ENCODE measurements around the gene TGFBRAP1. TPM values are rescaled to one million over a fixed set of nuclear protein-coding genes. Genes with fewer than 3 reads are reported as not detected.

TGFBRAP1 gene
- polyA plus RNA-seq, 1 experiment: 7.9 TPM

DNA sequence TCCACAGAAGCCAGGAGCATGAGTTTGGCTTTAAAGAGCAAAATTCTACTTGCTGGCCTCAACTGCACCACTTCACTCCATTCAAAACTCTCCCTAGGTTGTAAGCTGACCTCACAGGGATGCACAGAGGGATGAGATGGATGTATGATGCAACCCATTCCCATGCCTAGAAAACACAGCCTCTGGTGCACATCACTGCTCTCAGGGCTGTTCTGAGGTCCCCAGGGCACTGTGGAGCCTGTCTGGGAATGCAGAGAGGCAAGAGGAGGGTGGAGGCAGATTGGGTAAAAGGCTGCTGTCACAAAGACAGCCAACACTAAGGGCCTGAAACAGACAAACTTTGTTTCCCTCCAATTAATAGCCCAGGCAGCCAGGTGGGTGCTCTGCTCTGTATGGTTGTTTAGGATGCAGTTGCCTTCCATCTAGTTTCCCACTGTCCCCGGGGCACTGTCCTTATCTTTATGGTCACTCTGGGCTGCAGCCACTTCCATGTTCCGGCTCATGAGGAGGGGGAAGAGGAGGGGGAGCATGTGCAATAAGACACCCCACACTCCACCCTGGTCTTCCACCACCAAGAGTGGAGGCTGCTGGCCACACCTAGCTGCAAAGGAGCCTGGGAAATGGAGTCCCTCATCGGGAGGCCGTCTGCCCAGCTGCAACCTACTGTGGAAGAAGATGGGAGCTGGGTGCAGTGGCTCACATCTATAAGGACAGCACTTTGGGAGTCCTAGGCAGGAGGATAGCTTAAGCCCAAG is 81.0 kb downstream of the TGFBRAP1 start:
- Histone ChIP-seq H3K9me3 (ENCODE audit: control insufficient read depth, insufficient read depth, low read length) (peaks cover 9% of the 10 kb centered on the region), H3K4me3 (ENCODE audit: low read depth, low read length) (no peak overlapping the region), H3K27ac (ENCODE audit: low read depth, low read length) (no peak overlapping the region), H3K27me3 (ENCODE audit: control insufficient read depth, insufficient read depth, low read length) (peaks cover 16% of the 10 kb centered on the region)
- TF ChIP-seq, protein P1, sequence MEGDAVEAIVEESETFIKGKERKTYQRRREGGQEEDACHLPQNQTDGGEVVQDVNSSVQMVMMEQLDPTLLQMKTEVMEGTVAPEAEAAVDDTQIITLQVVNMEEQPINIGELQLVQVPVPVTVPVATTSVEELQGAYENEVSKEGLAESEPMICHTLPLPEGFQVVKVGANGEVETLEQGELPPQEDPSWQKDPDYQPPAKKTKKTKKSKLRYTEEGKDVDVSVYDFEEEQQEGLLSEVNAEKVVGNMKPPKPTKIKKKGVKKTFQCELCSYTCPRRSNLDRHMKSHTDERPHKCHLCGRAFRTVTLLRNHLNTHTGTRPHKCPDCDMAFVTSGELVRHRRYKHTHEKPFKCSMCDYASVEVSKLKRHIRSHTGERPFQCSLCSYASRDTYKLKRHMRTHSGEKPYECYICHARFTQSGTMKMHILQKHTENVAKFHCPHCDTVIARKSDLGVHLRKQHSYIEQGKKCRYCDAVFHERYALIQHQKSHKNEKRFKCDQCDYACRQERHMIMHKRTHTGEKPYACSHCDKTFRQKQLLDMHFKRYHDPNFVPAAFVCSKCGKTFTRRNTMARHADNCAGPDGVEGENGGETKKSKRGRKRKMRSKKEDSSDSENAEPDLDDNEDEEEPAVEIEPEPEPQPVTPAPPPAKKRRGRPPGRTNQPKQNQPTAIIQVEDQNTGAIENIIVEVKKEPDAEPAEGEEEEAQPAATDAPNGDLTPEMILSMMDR (IDR thresholded peaks at IDR 0.05; ENCODE audit: low read depth, low read length): no peak
- no peak for DNase-seq (ENCODE audit: low read depth, low spot score)
- POLR2A ChIA-PET: no interaction called here
- CTCF ChIA-PET: interaction anchor here (1.1 to 2.4 kb wide), 2 partner anchors 9 to 12 kb away, joined by 4 to 13 read pairs; no protein-coding TSS in a partner anchor

DNA sequence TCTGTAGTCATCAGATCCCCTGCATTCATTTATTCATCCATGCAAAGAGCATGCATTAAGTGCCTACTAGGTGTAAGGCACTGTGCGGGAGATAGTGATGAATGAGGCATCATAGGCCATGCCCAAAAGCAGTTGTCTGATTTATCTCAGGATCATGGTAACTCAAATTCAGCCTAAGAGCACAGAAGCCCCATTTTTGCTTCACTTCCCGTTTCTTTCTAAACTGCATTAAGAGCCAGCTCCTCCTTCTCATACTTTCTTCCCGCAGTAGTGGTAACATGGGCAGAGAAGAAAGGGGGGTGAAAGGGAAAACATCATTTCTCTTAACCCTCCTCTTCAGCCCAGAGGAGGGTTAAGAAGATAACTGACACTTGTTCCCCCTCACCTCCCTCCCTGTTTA is 85.1 kb downstream of the TGFBRAP1 start:
- H3K27ac ChIP-seq (ENCODE audit: low read depth, low read length): no peak overlapping the region
- ChIA-PET POLR2A (no interaction called here), CTCF (interaction anchor here (0.5 to 2.4 kb wide), 6 partner anchors 9 to 131 kb away, joined by 3 to 10 read pairs (median 3); no protein-coding TSS in a partner anchor)
- DNase-seq (ENCODE audit: low read depth, low spot score): no peak
- TF ChIP-seq, protein P1 (IDR thresholded peaks at IDR 0.05; ENCODE audit: low read depth, low read length): no peak
- H3K4me3 ChIP-seq (ENCODE audit: low read depth, low read length): no peak overlapping the region
- H3K9me3 ChIP-seq (ENCODE audit: control insufficient read depth, insufficient read depth, low read length): peaks cover 18% of the 10 kb centered on the region
- H3K27me3 ChIP-seq (ENCODE audit: control insufficient read depth, insufficient read depth, low read length): peaks cover 11% of the 10 kb centered on the region

DNA sequence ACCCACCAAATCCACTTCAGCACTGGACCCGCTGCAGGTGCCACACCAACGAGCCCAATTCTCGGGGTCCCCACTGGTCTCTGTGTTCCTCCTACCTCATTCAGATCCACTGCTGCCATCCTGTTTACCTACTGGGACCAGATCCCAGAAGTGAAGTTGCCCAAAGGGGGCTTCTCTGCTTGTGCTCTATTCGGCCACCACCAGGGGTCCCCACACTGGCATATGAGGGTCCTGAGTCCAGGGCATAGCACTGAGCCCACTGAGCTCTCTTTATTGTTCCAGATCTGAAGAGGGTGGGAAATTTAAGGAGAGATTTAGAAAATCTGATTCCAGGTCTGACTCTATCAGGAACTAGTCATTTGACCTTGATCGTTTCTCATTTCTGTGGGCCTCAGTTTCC is 85.6 kb downstream of the TGFBRAP1 start:
- TF ChIP-seq, protein P1 (IDR thresholded peaks at IDR 0.05; ENCODE audit: low read depth, low read length): peak; percentile 42
- ChIA-PET POLR2A (interaction anchor here (0.7 kb wide), 1 partner anchor 34 kb away, joined by 4 read pairs; no protein-coding TSS in a partner anchor), CTCF (interaction anchor here (0.5 to 2.4 kb wide), 7 partner anchors 9 to 277 kb away, joined by 3 to 10 read pairs (median 3); no protein-coding TSS in a partner anchor)
- no peak for DNase-seq (ENCODE audit: low read depth, low spot score)
- no peak overlapping the region for H3K27ac ChIP-seq (ENCODE audit: low read depth, low read length)
- H3K9me3 ChIP-seq (ENCODE audit: control insufficient read depth, insufficient read depth, low read length): peaks cover 18% of the 10 kb centered on the region
- H3K4me3 ChIP-seq (ENCODE audit: low read depth, low read length): no peak overlapping the region
- H3K27me3 ChIP-seq (ENCODE audit: control insufficient read depth, insufficient read depth, low read length): peaks cover 11% of the 10 kb centered on the region

DNA sequence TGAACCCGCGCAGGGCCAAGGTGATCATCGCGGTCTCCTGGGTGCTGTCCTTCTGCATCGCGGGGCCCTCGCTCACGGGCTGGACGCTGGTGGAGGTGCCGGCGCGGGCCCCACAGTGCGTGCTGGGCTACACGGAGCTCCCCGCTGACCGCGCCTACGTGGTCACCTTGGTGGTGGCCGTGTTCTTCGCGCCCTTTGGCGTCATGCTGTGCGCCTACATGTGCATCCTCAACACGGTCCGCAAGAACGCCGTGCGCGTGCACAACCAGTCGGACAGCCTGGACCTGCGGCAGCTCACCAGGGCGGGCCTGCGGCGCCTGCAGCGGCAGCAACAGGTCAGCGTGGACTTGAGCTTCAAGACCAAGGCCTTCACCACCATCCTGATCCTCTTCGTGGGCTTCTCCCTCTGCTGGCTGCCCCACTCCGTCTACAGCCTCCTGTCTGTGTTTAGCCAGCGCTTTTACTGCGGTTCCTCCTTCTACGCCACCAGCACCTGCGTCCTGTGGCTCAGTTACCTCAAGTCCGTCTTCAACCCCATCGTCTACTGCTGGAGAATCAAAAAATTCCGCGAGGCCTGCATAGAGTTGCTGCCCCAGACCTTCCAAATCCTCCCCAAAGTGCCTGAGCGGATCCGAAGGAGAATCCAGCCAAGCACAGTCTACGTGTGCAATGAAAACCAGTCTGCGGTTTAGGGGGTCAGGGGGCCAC is 87.1 kb downstream of the TGFBRAP1 start:
- POLR2A ChIA-PET: no interaction called here
- CTCF ChIA-PET: interaction anchor here (2.4 to 12.2 kb wide), 2 partner anchors 52 to 129 kb away, joined by 10 to 310 read pairs; no protein-coding TSS in a partner anchor
- DNase-seq (ENCODE audit: low read depth, low spot score): no peak
- Histone ChIP-seq H3K4me3 (ENCODE audit: low read depth, low read length) (no peak overlapping the region), H3K27me3 (ENCODE audit: control insufficient read depth, insufficient read depth, low read length) (peaks cover 8% of the 10 kb centered on the region), H3K9me3 (ENCODE audit: control insufficient read depth, insufficient read depth, low read length) (peaks cover 9% of the 10 kb centered on the region), H3K27ac (ENCODE audit: low read depth, low read length) (no peak overlapping the region)
- TF ChIP-seq, protein P1 (IDR thresholded peaks at IDR 0.05; ENCODE audit: low read depth, low read length): no peak

Data from AG04450 (cell line).